Fibroblast of mammary gland (primary cell): Measurements from ENCODE around the gene NFILZ.

Experiments
- DNase-seq: peaks from one replicate; pipeline ENCODE4 v3.0.0-alpha.2; 2010; ENCODE audit warnings: low read depth
- H3K4me3 ChIP-seq: 2 replicates; pipeline ENCODE4 v1.5.1; 2011; ENCODE audit warnings: low read depth, mild to moderate bottlenecking, low read length, moderate library complexity; ENCODE audit not compliant: control insufficient read depth
- CTCF ChIP-seq: conservative IDR thresholded peaks from 2 replicates; pipeline ENCODE4 v1.5.1; 2011; ENCODE audit warnings: low read depth, low read length, inconsistent platforms; ENCODE audit not compliant: control insufficient read depth, insufficient read depth

The NFILZ gene

GRCh38 chr19:8629996-8630683 lies at the start of gene NFILZ:
TSS of gene NFILZ (plus strand) at chr19:8630633. CDS start at chr19:8676766, 46,133 bp downstream.
- no peak within 1 kb of the TSS for H3K4me3 ChIP-seq
- no peak for TF ChIP-seq CTCF
- DNase-seq, result no peak

GRCh38 chr19:8580710-8581281 lies 49.6 kb upstream of the NFILZ start:
- no peak overlapping the region for H3K4me3 ChIP-seq
- DNase-seq, result peak; percentile 67
- peak; percentile 92 for TF ChIP-seq CTCF

GRCh38 chr19:8584965-8585893 lies 45.2 kb upstream of the NFILZ start:
- no peak for DNase-seq
- no peak overlapping the region for H3K4me3 ChIP-seq
- no peak for TF ChIP-seq CTCF

- no peak overlapping the region for H3K4me3 ChIP-seq
- peak; percentile 37 for TF ChIP-seq CTCF
- no peak for DNase-seq
Observed at GRCh38 chr19:8585894-8586750, 44.3 kb upstream of the NFILZ start.

- H3K4me3 ChIP-seq, result no peak overlapping the region
- TF ChIP-seq CTCF, result no peak
- no peak for DNase-seq
Observed at GRCh38 chr19:8589177-8589714, 41.2 kb upstream of the NFILZ start.
